HG03045 (cell line): ENCODE measurements around the gene E2F2.

Experiments
- ATAC-seq: cut with Tn5 transposase; IDR thresholded peaks from one replicate; pipeline ENCODE4 v1.9.1; 2021; ENCODE audit warnings: mild to moderate bottlenecking, moderate library complexity; ENCODE audit not compliant: unreplicated experiment

Gene E2F2

GRCh38 chr1:23530747-23531561 is at the start of gene E2F2:
Gene E2F2, minus strand, starts transcription at chr1:23531233. Its CDS starts 440 bp downstream, at chr1:23530793.
- ATAC-seq, result peak; percentile 52

GRCh38 chr1:23578997-23579363 is 47.9 kb upstream of the E2F2 start:
- no peak for ATAC-seq

GRCh38 chr1:23578311-23578996 is 47.4 kb upstream of the E2F2 start:
- no peak for ATAC-seq

GRCh38 chr1:23577056-23578004 is 46.3 kb upstream of the E2F2 start:
- ATAC-seq, result peak; percentile 75

GRCh38 chr1:23576338-23577055 is 45.5 kb upstream of the E2F2 start:
- no peak for ATAC-seq

GRCh38 chr1:23575226-23575810 is 44.3 kb upstream of the E2F2 start:
- ATAC-seq, result no peak

- no peak for ATAC-seq
Measured at GRCh38 chr1:23574265-23574754, 43.3 kb upstream of the E2F2 start.

GRCh38 chr1:23573574-23574182 is 42.6 kb upstream of the E2F2 start:
- no peak for ATAC-seq

GRCh38 chr1:23571465-23571864 is 40.4 kb upstream of the E2F2 start:
- ATAC-seq, result no peak

GRCh38 chr1:23570001-23570691 is 39.1 kb upstream of the E2F2 start:
- no peak for ATAC-seq

GRCh38 chr1:23568608-23569383 is 37.8 kb upstream of the E2F2 start:
- ATAC-seq, result no peak

- no peak for ATAC-seq
Measured at GRCh38 chr1:23567996-23568607, 37.1 kb upstream of the E2F2 start.

GRCh38 chr1:23567629-23567995 is 36.6 kb upstream of the E2F2 start:
- ATAC-seq, result no peak

- no peak for ATAC-seq
Measured at GRCh38 chr1:23566304-23566703, 35.3 kb upstream of the E2F2 start.

- no peak for ATAC-seq
Measured at GRCh38 chr1:23565776-23566175, 34.7 kb upstream of the E2F2 start.

GRCh38 chr1:23564529-23565122 is 33.6 kb upstream of the E2F2 start:
- ATAC-seq, result no peak

GRCh38 chr1:23563755-23564374 is 32.8 kb upstream of the E2F2 start:
- ATAC-seq, result no peak
